AG04449 (cell line): Measurements from ENCODE around the gene CDC42BPA.
A peak's percentile ranks its signal among the peaks of the same experiment; 100 is the strongest.

Experiments
- CTCF ChIA-PET: fragments of 350-600 bp; formaldehyde crosslinking; extraction: SDS; loops from one replicate; lab custom pipeline; 2021; ENCODE audit warnings: antibody characterized with exemption; lab: Yijun Ruan, JAX
- POLR2A ChIA-PET: fragments of 400-600, 350-600 bp; formaldehyde crosslinking; extraction: SDS; loops from one replicate; lab custom pipeline; 2020; ENCODE audit warnings: antibody characterized with exemption, inconsistent platforms; lab: Yijun Ruan, JAX
- DNase-seq: peaks from one replicate; pipeline ENCODE4 v3.0.0-alpha.2; 2010; ENCODE audit warnings: low read depth, low spot score
- H3K4me3 ChIP-seq: 2 replicates; pipeline ENCODE4 v1.5.1; 2011; ENCODE audit warnings: low read depth, mild to moderate bottlenecking, control low read depth, low read length
- CTCF ChIP-seq: IDR thresholded peaks from one replicate; pipeline ENCODE4 v1.5.1; 2011; ENCODE audit warnings: mild to moderate bottlenecking, moderate library complexity, low read length, control low read depth, inconsistent platforms; ENCODE audit not compliant: insufficient read depth; ENCODE audit errors: missing control alignments

Gene CDC42BPA

GRCh38 chr1:227317011-227317451 lies 1.3 kb downstream of the CDC42BPA start:
- ChIA-PET CTCF (interaction anchor here (0.6 to 0.8 kb wide), 2 partner anchors 130 to 223 kb away, joined by 3 read pairs; no protein-coding TSS in a partner anchor), POLR2A (no interaction called here)
- peak overlapping the region; percentile 76 for H3K4me3 ChIP-seq
- no peak for DNase-seq
- no peak for TF ChIP-seq CTCF

- peak overlapping the region; percentile 76 for H3K4me3 ChIP-seq
- ChIA-PET CTCF (interaction anchor here (0.6 to 0.8 kb wide), 4 partner anchors 131 to 223 kb away, joined by 3 read pairs; no protein-coding TSS in a partner anchor), POLR2A (no interaction called here)
- DNase-seq, result no peak
- TF ChIP-seq CTCF, result no peak
Measured at GRCh38 chr1:227316456-227316855, 1.8 kb downstream of the CDC42BPA start.

GRCh38 chr1:227315629-227316346 lies 2.5 kb downstream of the CDC42BPA start:
- POLR2A ChIA-PET, result no interaction called here
- no peak for DNase-seq
- no peak for TF ChIP-seq CTCF
- CTCF ChIA-PET, result interaction anchor here (0.8 kb wide), 2 partner anchors 177 to 184 kb away, joined by 3 read pairs; no protein-coding TSS in a partner anchor
- H3K4me3 ChIP-seq, result peak overlapping the region; percentile 76

- DNase-seq, result no peak
- ChIA-PET POLR2A (no interaction called here), CTCF (no interaction called here)
- no peak for TF ChIP-seq CTCF
- H3K4me3 ChIP-seq, result peak overlapping the region; percentile 76
Measured at GRCh38 chr1:227314014-227314848, 4.1 kb downstream of the CDC42BPA start.

GRCh38 chr1:227312361-227313025 lies 5.8 kb downstream of the CDC42BPA start:
- POLR2A ChIA-PET, result no interaction called here
- H3K4me3 ChIP-seq, result no peak overlapping the region
- no peak for TF ChIP-seq CTCF
- no peak for DNase-seq
- CTCF ChIA-PET, result interaction anchor here (0.7 kb wide), 1 partner anchor 11 kb away, joined by 3 read pairs; no protein-coding TSS in a partner anchor
